GM12892 (cell line): Measurements from ENCODE around the gene ADAM23.

Source experiments
- DNase-seq: peaks from one replicate; pipeline ENCODE4 v3.0.0; 2011; ENCODE audit not compliant: insufficient read length
- FAIRE-seq: peaks from 2 replicates; lab custom pipeline; 2011; peaks lifted over from hg19 to GRCh38; lab: Jason Lieb, UNC
- POLR2A ChIP-seq: IDR thresholded peaks from 2 replicates; pipeline ENCODE4 v1.6.1; 2011; ENCODE audit warnings: low read depth, low read length, control low read depth
- POLR2AphosphoS5 ChIP-seq: IDR thresholded peaks from 2 replicates; pipeline ENCODE4 v1.6.1; 2011; ENCODE audit warnings: low read depth, low read length, control low read depth
- TAF1 ChIP-seq: IDR thresholded peaks from 2 replicates; pipeline ENCODE4 v1.6.1; 2011; ENCODE audit warnings: low read depth, mild to moderate bottlenecking, control low read depth, low read length, borderline replicate concordance

The ADAM23 gene

DNA sequence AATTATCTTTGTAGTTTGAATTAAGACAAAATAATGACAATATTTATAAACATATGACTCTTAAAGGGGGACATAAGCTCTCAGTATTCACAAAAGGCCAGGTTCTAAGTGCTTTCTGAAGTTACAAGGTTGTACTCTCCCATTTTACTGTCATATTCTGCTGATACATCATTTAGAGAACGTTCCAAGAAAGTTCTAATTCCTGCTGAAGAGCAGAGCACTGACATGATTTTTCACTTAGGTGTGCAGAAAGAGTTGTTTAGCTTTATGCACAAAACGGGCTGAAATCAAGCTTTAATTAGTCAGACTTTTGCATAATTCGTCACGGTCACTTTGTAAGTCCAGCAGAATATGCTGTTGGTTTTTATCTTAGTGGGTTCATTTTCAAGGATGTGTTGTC lies 37.3 kb downstream of the ADAM23 start:
- no peak for FAIRE-seq
- TF ChIP-seq POLR2A (no peak), POLR2AphosphoS5 (no peak), TAF1 (no peak)
- no peak for DNase-seq

DNA sequence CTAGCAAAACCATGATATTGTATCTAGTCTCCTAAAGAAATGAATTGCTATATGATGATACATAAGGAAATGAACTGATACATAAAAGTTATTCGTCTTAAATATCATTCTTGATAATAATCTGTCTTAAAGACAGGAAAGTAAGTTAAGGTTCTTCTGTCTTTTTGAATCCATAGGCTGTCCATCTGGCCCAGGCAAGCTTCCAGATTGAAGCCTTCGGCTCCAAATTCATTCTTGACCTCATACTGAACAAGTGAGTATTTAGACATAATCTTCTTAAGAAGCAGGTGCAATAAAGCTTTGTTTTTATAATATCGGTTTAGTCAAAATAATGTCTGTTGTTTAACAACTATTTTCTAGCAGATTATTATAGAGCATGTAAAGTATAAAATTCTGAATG lies 37.7 kb downstream of the ADAM23 start:
- TF ChIP-seq POLR2A: no peak
- TF ChIP-seq TAF1: no peak
- no peak for DNase-seq
- FAIRE-seq: no peak

- FAIRE-seq: peak; percentile 9
- no peak for DNase-seq
- no peak for TF ChIP-seq POLR2A
- TF ChIP-seq POLR2AphosphoS5: no peak
- TF ChIP-seq TAF1: no peak
These were observed 38.8 kb downstream of the ADAM23 start for GRCh38 chr2:206482123-206482522.

DNA sequence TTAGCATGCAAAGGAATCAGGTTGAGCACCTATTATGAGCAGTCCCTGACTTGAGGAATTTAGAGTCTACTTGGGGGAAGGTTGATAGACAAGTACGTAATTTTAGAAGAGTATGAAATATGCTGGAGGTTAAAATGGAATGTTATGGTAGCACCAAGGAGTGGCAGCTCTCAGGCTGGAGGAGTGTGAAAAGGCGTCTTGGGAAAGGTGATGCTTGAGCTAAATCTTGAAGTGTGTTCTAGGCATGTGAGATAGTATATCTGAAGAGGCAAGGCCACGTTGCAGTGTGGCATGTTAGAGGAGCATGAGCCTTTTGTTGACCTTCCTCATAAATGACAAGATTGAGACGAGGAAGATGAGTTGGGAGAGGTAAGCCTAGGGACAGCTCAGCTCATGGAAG lies 39.3 kb downstream of the ADAM23 start:
- FAIRE-seq: peak; percentile 71
- DNase-seq: no peak
- TF ChIP-seq POLR2A: no peak
- no peak for TF ChIP-seq POLR2AphosphoS5
- TF ChIP-seq TAF1: no peak

DNA sequence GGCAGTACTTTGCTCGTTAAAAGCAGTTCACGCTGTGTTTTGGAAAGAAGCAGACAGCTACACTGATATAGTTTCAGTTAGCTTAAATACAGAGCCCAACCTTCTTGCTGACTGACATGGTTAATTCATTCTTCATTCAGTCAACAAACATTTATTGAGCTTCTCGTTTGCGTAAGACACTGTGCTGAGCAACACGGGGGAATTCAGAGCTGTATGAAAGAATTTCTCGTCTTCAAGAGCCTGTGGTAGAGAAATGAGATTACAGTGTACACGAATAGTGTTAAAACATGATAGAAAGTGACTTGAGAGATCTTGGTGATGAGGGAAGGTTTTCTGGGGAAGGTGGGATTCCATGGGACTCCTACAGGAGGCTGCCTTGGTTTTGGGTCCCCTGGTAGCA lies 44.7 kb downstream of the ADAM23 start:
- FAIRE-seq (no peak), DNase-seq (no peak)
- no peak for TF ChIP-seq POLR2AphosphoS5
- no peak for TF ChIP-seq POLR2A
- no peak for TF ChIP-seq TAF1

DNA sequence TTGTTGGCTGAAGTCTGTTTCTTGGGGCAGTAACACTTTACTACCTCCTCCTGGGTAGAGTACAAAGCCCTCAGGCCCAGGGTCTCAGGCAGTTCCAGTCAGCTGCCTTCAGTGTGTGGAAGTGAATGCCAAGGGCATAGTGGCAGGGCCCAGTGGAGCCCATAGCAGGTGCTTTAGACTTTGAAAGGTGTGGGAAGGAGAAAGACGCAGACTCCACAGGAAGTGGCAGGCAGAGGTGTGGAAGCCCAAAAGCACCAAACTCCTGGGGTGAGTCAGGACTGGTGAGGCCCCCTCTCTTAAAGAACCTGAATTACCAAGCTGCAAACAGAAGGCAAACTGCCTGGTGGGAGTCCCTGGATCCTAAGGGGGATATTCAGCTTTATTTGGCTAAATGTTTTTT lies 45.3 kb downstream of the ADAM23 start:
- FAIRE-seq: no peak
- DNase-seq: no peak
- no peak for TF ChIP-seq POLR2A
- TF ChIP-seq POLR2AphosphoS5: no peak
- TF ChIP-seq TAF1: no peak

GRCh38 chr2:206494061-206494460 lies 50.7 kb downstream of the ADAM23 start:
- TF ChIP-seq POLR2A: no peak
- TF ChIP-seq TAF1: no peak
- TF ChIP-seq POLR2AphosphoS5: no peak
- DNase-seq: no peak
- peak; percentile 5 for FAIRE-seq

- DNase-seq: no peak
- FAIRE-seq: peak; percentile 14
- TF ChIP-seq POLR2A (no peak), POLR2AphosphoS5 (no peak), TAF1 (no peak)
These were observed 59.4 kb downstream of the ADAM23 start for GRCh38 chr2:206502729-206503128.

DNA sequence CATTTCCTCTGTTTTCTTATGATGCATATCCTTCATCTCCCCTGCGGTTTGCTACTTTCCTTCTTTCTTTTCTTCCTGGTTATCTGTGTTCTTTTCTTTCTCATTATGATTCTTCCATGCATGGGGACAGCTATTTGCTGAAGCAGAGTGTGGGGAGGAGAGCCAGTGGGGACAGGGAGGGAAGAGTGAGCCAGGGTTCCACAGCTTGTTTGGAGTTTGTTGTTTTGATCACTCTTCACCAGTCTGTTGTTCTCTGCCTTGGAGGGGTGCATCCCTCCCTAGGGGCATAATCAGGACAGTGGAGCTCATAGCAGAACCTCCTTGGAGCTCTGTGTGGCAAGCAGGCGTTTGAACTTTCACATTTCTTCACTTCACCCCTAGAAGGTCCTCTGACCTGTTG lies 68.0 kb downstream of the ADAM23 start:
- TF ChIP-seq TAF1 (no peak), POLR2AphosphoS5 (no peak), POLR2A (no peak)
- peak; percentile 85 for FAIRE-seq
- DNase-seq: no peak

- no peak for FAIRE-seq
- TF ChIP-seq POLR2AphosphoS5: no peak
- no peak for TF ChIP-seq POLR2A
- TF ChIP-seq TAF1: no peak
- no peak for DNase-seq
These were observed 69.7 kb downstream of the ADAM23 start for GRCh38 chr2:206512999-206513398.

DNA sequence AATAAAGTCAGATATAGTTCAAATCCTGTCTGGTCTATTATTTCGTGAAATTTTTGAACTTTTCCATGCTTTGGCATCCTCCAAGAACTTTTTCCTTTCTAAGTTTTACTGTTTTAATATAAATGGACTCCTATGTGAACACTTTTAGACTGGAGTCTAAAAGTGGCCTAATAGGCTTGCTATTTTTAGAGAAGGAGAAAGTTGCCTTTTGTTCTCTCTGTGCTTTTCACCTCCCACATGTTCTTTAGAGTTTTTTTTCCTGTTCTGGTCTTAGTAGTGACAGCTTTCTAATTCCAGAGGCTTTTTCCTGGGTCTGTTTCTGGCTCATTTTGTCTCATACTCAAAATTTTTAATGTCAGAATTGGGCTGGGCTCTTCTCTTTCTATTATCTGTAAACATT lies 72.2 kb downstream of the ADAM23 start:
- TF ChIP-seq POLR2A (no peak), TAF1 (no peak), POLR2AphosphoS5 (no peak)
- peak; percentile 14 for FAIRE-seq
- DNase-seq: no peak

GRCh38 chr2:206518997-206519396 lies 75.7 kb downstream of the ADAM23 start:
- TF ChIP-seq POLR2A (no peak), TAF1 (no peak), POLR2AphosphoS5 (no peak)
- peak; percentile 81 for FAIRE-seq

DNA sequence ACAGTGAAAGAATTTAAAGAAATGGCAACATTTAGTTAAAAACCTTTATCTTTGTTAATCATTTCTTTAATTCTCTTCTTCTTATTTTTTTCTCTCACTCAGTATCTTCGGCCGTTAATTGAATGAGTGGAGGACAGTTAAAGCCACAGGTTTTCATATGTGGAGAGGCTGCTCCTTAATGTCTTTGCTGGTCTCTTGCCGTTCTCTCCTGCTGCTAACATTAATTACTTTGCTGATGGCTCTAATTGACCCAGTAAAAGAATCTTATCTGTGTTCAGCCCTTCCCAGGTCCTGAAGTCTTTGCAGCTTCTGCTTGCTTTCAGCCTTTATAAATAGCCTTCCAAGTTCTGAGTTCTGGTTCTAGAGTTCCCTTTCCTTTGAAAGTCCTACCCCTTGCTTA lies 77.1 kb downstream of the ADAM23 start:
- TF ChIP-seq POLR2AphosphoS5 (no peak), TAF1 (no peak), POLR2A (no peak)
- FAIRE-seq (no peak), DNase-seq (no peak)

More at GRCh38 chr2:206518997-206519396, 75.7 kb downstream of the ADAM23 start:
- no peak for DNase-seq

DNA sequence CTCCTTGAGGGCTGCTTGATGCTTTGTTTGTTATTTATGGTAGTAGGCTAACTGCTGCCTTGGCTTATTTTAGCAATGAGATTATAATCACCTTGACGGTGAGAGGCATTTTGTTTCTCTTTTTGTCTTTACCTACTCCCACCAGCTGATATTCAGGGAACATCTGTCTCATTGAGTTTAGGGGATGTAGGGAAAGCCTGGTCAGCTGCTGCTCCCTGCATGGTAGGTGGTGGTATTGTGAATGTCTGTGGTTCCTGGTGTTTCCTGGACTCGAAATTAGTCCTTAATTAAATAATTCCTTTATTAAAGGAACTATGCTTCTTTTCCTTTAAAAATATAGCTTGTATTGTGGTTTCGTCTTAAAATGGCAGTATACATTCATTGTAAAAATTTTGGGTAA lies 77.8 kb downstream of the ADAM23 start:
- TF ChIP-seq TAF1: no peak
- TF ChIP-seq POLR2AphosphoS5: no peak
- TF ChIP-seq POLR2A: no peak
- DNase-seq: no peak
- peak; percentile 90 for FAIRE-seq

DNA sequence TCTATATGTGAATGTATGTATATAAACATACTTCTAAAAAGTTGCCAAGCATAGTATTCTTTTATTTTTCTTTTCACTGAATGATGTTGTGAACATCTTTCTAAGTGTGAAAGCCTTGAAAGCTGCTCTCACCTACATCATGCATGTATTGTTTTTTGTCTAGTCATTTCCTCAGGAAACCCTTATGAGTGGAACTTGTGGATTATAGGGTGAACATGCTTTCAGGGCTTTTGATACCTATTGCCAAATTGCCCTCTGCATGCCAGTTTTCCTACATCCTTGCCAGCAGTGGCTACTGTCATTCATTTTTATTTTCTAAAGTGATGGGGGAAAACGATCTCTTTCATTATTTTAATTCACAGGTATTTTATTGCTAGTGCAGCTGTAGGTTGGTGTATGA lies 78.3 kb downstream of the ADAM23 start:
- TF ChIP-seq TAF1: no peak
- no peak for TF ChIP-seq POLR2A
- no peak for TF ChIP-seq POLR2AphosphoS5
- DNase-seq (no peak), FAIRE-seq (peak; percentile 76)

DNA sequence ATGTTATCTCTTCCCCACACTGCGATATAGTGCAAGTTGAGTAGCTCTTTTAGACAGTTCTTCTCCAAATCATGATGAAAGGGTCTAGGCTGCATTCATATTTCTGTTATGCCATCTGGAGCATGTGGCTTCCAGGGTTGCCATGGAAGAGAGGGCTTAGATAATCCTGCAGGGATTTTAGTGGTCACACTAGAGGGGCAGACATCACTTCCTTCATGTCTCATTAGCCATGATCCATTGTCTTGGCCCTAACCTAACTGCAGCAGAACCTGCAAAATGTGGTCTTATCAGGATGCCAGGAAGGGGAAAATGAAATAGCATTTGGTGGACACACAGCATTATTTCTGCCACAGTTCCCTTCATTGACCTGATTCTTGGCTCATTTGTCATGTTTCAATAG lies 83.1 kb downstream of the ADAM23 start:
- TF ChIP-seq POLR2AphosphoS5: no peak
- no peak for TF ChIP-seq TAF1
- TF ChIP-seq POLR2A: no peak
- FAIRE-seq (no peak), DNase-seq (no peak)
